Heart left ventricle (tissue), 16 donors: ENCODE results near the gene ZNF613. TPM values are rescaled to one million over a fixed set of nuclear protein-coding genes. Genes with fewer than 3 reads are reported as not detected.
A peak's percentile ranks its signal among the peaks of the same experiment; 100 is the strongest.
"Not testable (repeated sequence)": the region's sequence is repeated elsewhere in the genome, so short reads cannot be mapped to it uniquely, and the experiment has no call there.

Experiments
- ATAC-seq, 4 donors: fragments of 200-7000 bp; cut with Tn5 transposase; one replicate each; pipeline ENCODE4 v1.9.1; 2020 to 2022; ENCODE audit warnings: moderate library complexity in 4 of 4, mild to moderate bottlenecking in 3 of 4, moderate number of reproducible peaks in 1 of 4
- DNase-seq, 5 donors: peaks; one replicate each; pipeline ENCODE4 v3.0.0-alpha.2; 2020
- H3K27ac ChIP-seq, 12 donors: fragments of 200-600 bp; sonication (generic) in 4 of 12; one replicate each; pipeline versions ENCODE4 v1.5.0 to v1.8.0; 2016 to 2022; ENCODE audit warnings: mild to moderate bottlenecking in 2 of 12
- H3K27me3 ChIP-seq, 9 donors: fragments of 200-600 bp; sonication (generic) in 2 of 9; one replicate each; pipeline versions ENCODE4 v1.5.1 to v1.8.0; 2016 to 2022; ENCODE audit warnings: mild to moderate bottlenecking in 3 of 9
- H3K36me3 ChIP-seq, 9 donors: fragments of 200-600 bp; sonication (generic) in 2 of 9; one replicate each; pipeline versions ENCODE4 v1.5.0 to v1.8.0; 2018 to 2022; ENCODE audit warnings: mild to moderate bottlenecking in 2 of 9
- H3K4me1 ChIP-seq, 12 donors: fragments of 200-600 bp; sonication (generic) in 4 of 12; one replicate each; pipeline versions ENCODE4 v1.5.0 to v1.8.0; 2016 to 2022; ENCODE audit warnings: mild to moderate bottlenecking in 3 of 12
- H3K4me3 ChIP-seq, 12 donors: fragments of 200-600 bp; sonication (generic) in 4 of 12; one replicate each; pipeline versions ENCODE4 v1.5.0 to v1.8.0; 2017 to 2022; ENCODE audit warnings: mild to moderate bottlenecking in 9 of 12, moderate library complexity in 4 of 12
- H3K9me3 ChIP-seq, 12 donors: fragments of 200-600 bp; sonication (generic) in 4 of 12; one replicate each; pipeline versions ENCODE4 v1.5.0 to v1.8.0; 2016 to 2022; ENCODE audit warnings: mild to moderate bottlenecking in 1 of 12
- POLR2A ChIP-seq, 2 donors: fragments of 450-650 bp; IDR thresholded peaks; one replicate each; pipeline ENCODE4 v1.6.1; 2017; ENCODE audit warnings: antibody characterized with exemption in 2 of 2, mild to moderate bottlenecking in 2 of 2, moderate library complexity in 2 of 2
- WGBS, 4 donors: extraction: QIAGEN DNeasy Blood & Tissue Kit in 2 of 4; methylation state at CpG; one replicate each; pipeline versions ENCODE4 v1.1.5 to v1.1.7; 2013 to 2018; 5-methylcytosine and 5-hydroxymethylcytosine counted together
- intact Hi-C, 10 donors: fragments of 100-400 bp; cut with DNase I; formaldehyde crosslinking; loops; one replicate each; pipeline versions ENCODE4 v1.11.1 to v1.14.2; 2022
- polyA plus RNA-seq, 2 donors: library from polyadenylated mRNA; stranded (reverse); fragments of 200-250 nt; gene quantifications; one replicate each; pipeline ENCODE4 v1.2.3, GENCODE V29; 2013
- total RNA-seq, 9 donors: library from RNA; depleted of rRNA in 2 of 9; stranded (reverse); fragments of >200 nt in 2 of 9; fragmentation: NEBNext Ultra II Directional in 3 of 9; extraction: Animal tissue kit (Norgen Biotek cat#: 25700) in 3 of 9; gene quantifications; one replicate each; pipeline versions ENCODE4 v1.1.0 to v1.2.4, GENCODE V29; 2016 to 2023
- TF ChIP-seq, protein P1 (sequence below), 12 donors: fragments of 200-600 bp; sonication (generic) in 4 of 12; IDR thresholded peaks; one replicate each; pipeline versions ENCODE4 v1.5.0 to v1.8.0; 2018 to 2022; ENCODE audit warnings: antibody characterized with exemption in 12 of 12, mild to moderate bottlenecking in 5 of 12
- donor health status: ischemic (EF 13 %, LVEDD 7.1; RV severe dilation, severe dysfunction).
- donor health status: healthy with polysubstance abuse.
- donor health status: DM: no; HTN: yes; CAD: no.
- donor health status: DM: no; HTN: no; CAD: no.
- donor health status: ischemic (EF 25% LVEDD 6.9; RV normal size, moderate dysfunction).
- donor health status: ischemic (EF 25% LVEDD 5.7; RV mildly dilated, moderate dysfunction).
- donor health status: healthy.
- donor health status: DM: yes; HTN: yes; CAD: no.
- donor health status: ischemic (EF 35%, LVEDD 5.7; RV mildly dilated, moderate dysfunction).
- donor health status: nonischemic (EF 11% LVEDD 7.7; RV severe dilation, severe dysfunction).
- donor health status: DM: yes; HTN: yes; CAD: no.
- donor health status: PGD.
- donor health status: ischemic (EF 29% LVEDD 5.4; RV normal size, mild dysfunction).
- donor health status: nonischemic (EF 23%, LVEDD 6.1; RV moderate dilation, normal function).

The ZNF613 gene
- total and polyA plus RNA-seq, 11 donors: 2.4 to 6.8 (median 4.3) TPM

DNA sequence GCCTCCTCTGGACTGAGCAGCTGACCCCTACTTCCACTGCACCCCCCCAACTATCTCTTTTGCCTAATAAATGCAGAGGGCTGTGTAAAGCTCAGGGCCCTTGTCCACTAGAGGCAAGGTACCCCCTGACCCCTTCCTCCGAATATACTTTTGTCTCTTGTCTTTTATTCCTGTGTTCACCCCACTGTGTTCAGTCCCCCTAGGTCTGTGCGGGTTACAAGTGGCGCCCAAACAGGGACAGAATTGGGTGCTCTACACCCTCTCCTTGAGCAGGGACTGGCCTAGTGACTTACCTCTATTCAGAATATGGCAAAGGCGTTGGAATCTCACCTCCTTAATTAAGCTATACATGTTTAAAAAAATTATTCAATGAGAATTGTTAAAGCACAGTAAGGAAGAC is 44.4 kb downstream of the ZNF613 start:
- 95 to 98% (median 97%) methylated on average over 4 of the region's 4 CpGs for WGBS, 4 donors
- TF ChIP-seq, protein P1, sequence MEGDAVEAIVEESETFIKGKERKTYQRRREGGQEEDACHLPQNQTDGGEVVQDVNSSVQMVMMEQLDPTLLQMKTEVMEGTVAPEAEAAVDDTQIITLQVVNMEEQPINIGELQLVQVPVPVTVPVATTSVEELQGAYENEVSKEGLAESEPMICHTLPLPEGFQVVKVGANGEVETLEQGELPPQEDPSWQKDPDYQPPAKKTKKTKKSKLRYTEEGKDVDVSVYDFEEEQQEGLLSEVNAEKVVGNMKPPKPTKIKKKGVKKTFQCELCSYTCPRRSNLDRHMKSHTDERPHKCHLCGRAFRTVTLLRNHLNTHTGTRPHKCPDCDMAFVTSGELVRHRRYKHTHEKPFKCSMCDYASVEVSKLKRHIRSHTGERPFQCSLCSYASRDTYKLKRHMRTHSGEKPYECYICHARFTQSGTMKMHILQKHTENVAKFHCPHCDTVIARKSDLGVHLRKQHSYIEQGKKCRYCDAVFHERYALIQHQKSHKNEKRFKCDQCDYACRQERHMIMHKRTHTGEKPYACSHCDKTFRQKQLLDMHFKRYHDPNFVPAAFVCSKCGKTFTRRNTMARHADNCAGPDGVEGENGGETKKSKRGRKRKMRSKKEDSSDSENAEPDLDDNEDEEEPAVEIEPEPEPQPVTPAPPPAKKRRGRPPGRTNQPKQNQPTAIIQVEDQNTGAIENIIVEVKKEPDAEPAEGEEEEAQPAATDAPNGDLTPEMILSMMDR (IDR thresholded peaks at IDR 0.05): no peak
- TF ChIP-seq POLR2A (IDR thresholded peaks at IDR 0.05): no peak
- no peak overlapping the region for H3K27ac ChIP-seq
- no peak overlapping the region for H3K4me3 ChIP-seq
- intact Hi-C loops: no loop called here
- peaks cover 29 to 100% (median 68%) of the 10 kb centered on the region in 9 donors for H3K36me3 ChIP-seq
- H3K27me3 ChIP-seq: no peaks in the 10 kb centered on the region
- ATAC-seq (no peak), DNase-seq (no peak)
- peaks cover 4 to 100% (median 78%) of the 10 kb centered on the region in 12 donors for H3K9me3 ChIP-seq
- no peaks in the 10 kb centered on the region for H3K4me1 ChIP-seq

DNA sequence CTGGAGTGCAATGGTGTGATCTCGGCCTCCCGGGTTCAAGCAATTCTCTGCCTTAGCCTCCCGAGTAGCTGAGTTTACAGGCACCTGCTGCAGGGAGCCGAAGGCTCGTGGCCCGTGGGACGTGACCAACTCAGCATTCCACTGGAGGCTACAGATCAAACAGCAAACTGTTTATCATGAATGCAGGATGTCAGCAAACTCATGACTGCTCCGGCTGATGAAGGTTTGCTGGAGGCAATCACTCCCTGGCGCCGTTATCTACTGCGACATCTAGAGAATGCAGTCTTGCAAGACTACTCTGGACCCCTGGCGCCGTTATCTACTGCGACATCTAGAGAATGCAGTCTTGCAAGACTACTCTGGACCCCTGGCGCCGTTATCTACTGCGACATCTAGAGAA is 48.5 kb downstream of the ZNF613 start:
- 94 to 97% (median 97%) methylated on average over 17 of the region's 17 CpGs for WGBS, 4 donors
- ATAC-seq, intact Hi-C loops, H3K27ac ChIP-seq, DNase-seq, H3K4me3 ChIP-seq, H3K4me1 ChIP-seq, H3K27me3 ChIP-seq: not testable (repeated sequence)
- Histone ChIP-seq H3K36me3 (peaks cover 15 to 80% (median 43%) of the 10 kb centered on the region in 9 donors), H3K9me3 (peaks cover 4 to 100% (median 59%) of the 10 kb centered on the region in 12 donors)

DNA sequence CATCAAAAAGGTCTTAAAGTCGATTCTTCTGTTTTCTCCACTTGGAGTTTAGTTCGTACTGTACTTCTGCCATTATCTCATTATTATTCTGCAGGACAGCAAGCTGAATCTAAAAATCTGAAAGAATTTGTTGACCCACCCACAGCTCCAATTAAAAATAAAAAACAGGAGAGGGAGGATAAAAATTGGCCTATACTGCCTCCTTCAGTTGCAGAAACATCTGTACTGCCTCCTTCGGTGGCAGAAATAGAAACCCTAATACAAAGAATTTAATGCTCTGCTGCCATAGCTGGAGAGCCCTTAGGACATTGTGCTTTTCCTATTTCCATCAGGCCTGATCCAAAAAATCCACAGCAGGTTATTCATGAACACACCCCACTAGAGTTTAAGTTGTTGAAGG is 49.6 kb downstream of the ZNF613 start:
- 81 to 87% (median 84%) methylated on average over 3 of the region's 3 CpGs for WGBS, 4 donors
- Histone ChIP-seq H3K27ac (no peak overlapping the region), H3K9me3 (peaks cover 0 to 99% (median 49%) of the 10 kb centered on the region in 12 donors), H3K4me1 (peaks cover 0 to 5% (median 0%) of the 10 kb centered on the region in 12 donors), H3K4me3 (no peak overlapping the region), H3K36me3 (peaks cover 6 to 73% (median 32%) of the 10 kb centered on the region in 9 donors), H3K27me3 (no peaks in the 10 kb centered on the region)
- DNase-seq (no peak), ATAC-seq (no peak)
- no peak for TF ChIP-seq POLR2A (IDR thresholded peaks at IDR 0.05)
- TF ChIP-seq, protein P1 (IDR thresholded peaks at IDR 0.05): peak in 1 of 12 donors; percentile 16
- intact Hi-C loops: no loop called here

GRCh38 chr19:51977346-51977745 is 50.1 kb downstream of the ZNF613 start:
- DNase-seq (no peak), ATAC-seq (peak in 1 of 4 donors; percentile 66)
- peaks cover 6 to 68% (median 28%) of the 10 kb centered on the region in 9 donors for H3K36me3 ChIP-seq
- no peak overlapping the region for H3K4me3 ChIP-seq
- no peak overlapping the region for H3K27ac ChIP-seq
- TF ChIP-seq POLR2A (IDR thresholded peaks at IDR 0.05): no peak
- TF ChIP-seq, protein P1 (IDR thresholded peaks at IDR 0.05): no peak
- no peaks in the 10 kb centered on the region for H3K27me3 ChIP-seq
- 58 to 76% (median 65%) methylated on average over 7 of the region's 7 CpGs for WGBS, 4 donors
- peaks cover 0 to 99% (median 45%) of the 10 kb centered on the region in 12 donors for H3K9me3 ChIP-seq
- intact Hi-C loops: no loop called here
- H3K4me1 ChIP-seq: peaks cover 0 to 5% (median 0%) of the 10 kb centered on the region in 12 donors

- no peak for ATAC-seq
- no peak for DNase-seq
- WGBS, 4 donors: 96 to 99% (median 96%) methylated on average over 4 of the region's 4 CpGs
- Histone ChIP-seq H3K9me3 (peaks cover 0 to 99% (median 31%) of the 10 kb centered on the region in 12 donors), H3K4me1 (peaks cover 0 to 6% (median 0%) of the 10 kb centered on the region in 12 donors), H3K27me3 (no peaks in the 10 kb centered on the region), H3K36me3 (peaks cover 1 to 52% (median 13%) of the 10 kb centered on the region in 9 donors), H3K4me3 (no peak overlapping the region), H3K27ac (no peak overlapping the region)
- TF ChIP-seq, protein P1 (IDR thresholded peaks at IDR 0.05): no peak
- no peak for TF ChIP-seq POLR2A (IDR thresholded peaks at IDR 0.05)
- intact Hi-C loops: no loop called here
Observed at GRCh38 chr19:51978882-51979281, 51.6 kb downstream of the ZNF613 start.
